GM12878 (cell line): Measurements from ENCODE around the gene COG7. TPM values are rescaled to one million over a fixed set of nuclear protein-coding genes. Genes with fewer than 3 reads are reported as not detected.

Experiments
- ATAC-seq: fragments of 200-7000 bp; cut with Tn5 transposase; 3 replicates; pipeline ENCODE4 v1.9.1; 2020; ENCODE audit warnings: mild to moderate bottlenecking, moderate library complexity
- BruUV-seq: library from RNA; stranded (reverse); fragments of 400-500 nt; replicated peaks from 2 replicates; lab custom pipeline; 2021; lab: Mats Ljungman, UMichigan
- CTCF ChIA-PET: fragments of 300-600 bp; sonication (Branson Sonifier 250); formaldehyde crosslinking; extraction: SDS; loops from one replicate; lab custom pipeline; 2021; ENCODE audit warnings: inconsistent platforms; lab: Yijun Ruan, JAX
- POLR2A ChIA-PET: fragments of 350-600 bp; formaldehyde crosslinking; extraction: SDS; loops from one replicate; lab custom pipeline; 2021; ENCODE audit warnings: inconsistent platforms; lab: Charles Lee
- RAD21 ChIA-PET: fragments of 300-600 bp; sonication (Branson Sonifier 250); formaldehyde crosslinking; loops from one replicate; lab custom pipeline; 2023; ENCODE audit warnings: antibody characterized with exemption; ENCODE audit not compliant: unreplicated experiment; lab: Charles Lee
- SMC1A ChIA-PET: fragments of 300-600 bp; sonication (Branson Sonifier 250); formaldehyde crosslinking; loops from one replicate; lab custom pipeline; 2023; ENCODE audit not compliant: unreplicated experiment, uncharacterized antibody; lab: Charles Lee
- DNase-seq: peaks from one replicate; pipeline ENCODE4 v3.0.0-alpha.2; 2011; ENCODE audit warnings: low read depth, low spot score
- FAIRE-seq: peaks from 3 replicates; lab custom pipeline; 2011; peaks lifted over from hg19 to GRCh38; lab: Jason Lieb, UNC
- H2AFZ ChIP-seq: 2 replicates; pipeline ENCODE4 v1.6.0; 2011; ENCODE audit warnings: low read depth, low read length, control low read depth; ENCODE audit not compliant: control insufficient read depth
- H3K27ac ChIP-seq: 2 replicates; pipeline ENCODE4 v1.5.1; 2011; ENCODE audit warnings: control low read depth; ENCODE audit not compliant: control insufficient read depth, insufficient read depth
- H3K27me3 ChIP-seq, 2 experiments: replicated peaks in 1 of 2; 2 replicates each; pipeline versions ENCODE4 v1.6.0 to v1.6.1; 2011; ENCODE audit warnings: low read length in 1 of 2; ENCODE audit not compliant: control insufficient read depth in 2 of 2, insufficient read depth in 2 of 2
- H3K36me3 ChIP-seq, 2 experiments: 2 replicates each; pipeline ENCODE4 v1.5.1; 2011; ENCODE audit warnings: low read length in 1 of 2; ENCODE audit not compliant: control insufficient read depth in 2 of 2, insufficient read depth in 2 of 2
- H3K4me1 ChIP-seq: 2 replicates; pipeline ENCODE4 v1.6.1; 2011; ENCODE audit warnings: mild to moderate bottlenecking, low read length, moderate library complexity, mixed read lengths; ENCODE audit not compliant: control insufficient read depth, insufficient read depth
- H3K4me2 ChIP-seq: 2 replicates; pipeline ENCODE4 v1.6.0; 2011; ENCODE audit warnings: control low read depth; ENCODE audit not compliant: control insufficient read depth, insufficient read depth
- H3K4me3 ChIP-seq: fragments of 200-600 bp; sonication (generic); 2 replicates; pipeline ENCODE4 v1.5.1; 2016
- H3K79me2 ChIP-seq: 2 replicates; pipeline ENCODE4 v1.6.0; 2011; ENCODE audit warnings: low read length; ENCODE audit not compliant: control insufficient read depth, insufficient read depth
- H3K9ac ChIP-seq: 2 replicates; pipeline ENCODE4 v1.8.0; 2011; ENCODE audit warnings: low read length, control low read depth, mixed read lengths; ENCODE audit not compliant: control insufficient read depth, insufficient read depth
- H3K9me3 ChIP-seq: replicated peaks from 3 replicates; pipeline ENCODE4 v1.5.1; 2011; ENCODE audit warnings: mild to moderate bottlenecking, low read length; ENCODE audit not compliant: control insufficient read depth, insufficient read depth
- H4K20me1 ChIP-seq: 2 replicates; pipeline ENCODE4 v1.6.0; 2011; ENCODE audit not compliant: control insufficient read depth, insufficient read depth
- BHLHE40 ChIP-seq, 2 experiments: fragments of 450-650 bp in 1 of 2; IDR thresholded peaks; 2 replicates each; pipeline ENCODE4 v1.6.1; 2011 to 2017; ENCODE audit warnings: low read depth in 2 of 2, borderline replicate concordance in 1 of 2, improper control_type of control experiment in 1 of 2, low read length in 1 of 2, mild to moderate bottlenecking in 1 of 2
- CEBPB ChIP-seq, 2 experiments: fragments of 150-350 bp in 1 of 2; IDR thresholded peaks; 2 replicates each; pipeline ENCODE4 v1.6.1; 2012 to 2014; ENCODE audit warnings: low read depth in 2 of 2, low read length in 2 of 2, borderline replicate concordance in 1 of 2, inconsistent platforms in 1 of 2
- IKZF2 ChIP-seq, 2 experiments: fragments of 450-650 bp; IDR thresholded peaks; 2 replicates each; pipeline ENCODE4 v1.6.1; 2017; ENCODE audit warnings: mild to moderate bottlenecking in 2 of 2, moderate library complexity in 2 of 2
- PAX5 ChIP-seq: IDR thresholded peaks from 2 replicates; pipeline ENCODE4 v1.6.1; 2011; ENCODE audit warnings: low read depth, low read length, borderline replicate concordance
- WGBS: methylation state at CpG from one replicate; pipeline ENCODE4 v1.1.6; 2016; ENCODE audit warnings: low lambda C conversion rate; ENCODE audit not compliant: insufficient replicate concordance, insufficient coverage; ENCODE audit errors: missing lambda C conversion rate; 5-methylcytosine and 5-hydroxymethylcytosine counted together
- in situ Hi-C: fragments of 300-500 bp; cut with MboI; formaldehyde crosslinking; loops from 9 replicates; pipeline ENCODE4 v1.14.3; 2018; ENCODE audit warnings: mixed read lengths
- intact Hi-C: fragments of 100-400 bp; cut with micrococcal nuclease; formaldehyde crosslinking; loops from one replicate; pipeline ENCODE4 v1.14.2; 2022; ENCODE audit not compliant: unreplicated experiment
- polyA plus RNA-seq, 11 experiments: library from polyadenylated mRNA; depleted of rRNA in 4 of 11; unstranded in 6 of 11; stranded (reverse) in 5 of 11; fragments of >200 nt; fragmentation: Nextera tagmentation in 4 of 11; fragmentation: Illumina TruSeq in 1 of 11; extraction: Ambion mirVana in 4 of 11; extraction: Trizol in 1 of 11; gene quantifications; 1 replicate in 1 of 11; 2 replicates in 10 of 11; pipeline versions ENCODE4 v1.2.1 to v1.2.3, GENCODE V29; 2011 to 2016; ENCODE audit warnings: inconsistent platforms in 2 of 11, missing spikeins in 2 of 11, low read depth in 1 of 11
- total RNA-seq, 4 experiments: library from RNA; depleted of rRNA in 3 of 4; stranded (reverse); fragments of >200 nt in 3 of 4; fragmentation: Illumina TruSeq in 1 of 4; extraction: Trizol in 1 of 4; gene quantifications; 2 replicates each; pipeline versions ENCODE4 v1.2.1 to v1.2.3, GENCODE V29; 2013 to 2021
- TF ChIP-seq, protein P1 (sequence below): IDR thresholded peaks from 2 replicates; pipeline ENCODE4 v1.6.1; 2012; ENCODE audit warnings: low read depth, low read length, improper control_type of control experiment
- TF ChIP-seq, protein P2 (sequence below), 3 experiments: IDR thresholded peaks in 2 of 3; conservative IDR thresholded peaks in 1 of 3; 2 replicates each; pipeline ENCODE4 v1.5.1; 2011; ENCODE audit warnings: low read depth in 3 of 3, low read length in 3 of 3, mild to moderate bottlenecking in 3 of 3, control low read depth in 2 of 3, moderate library complexity in 2 of 3, inconsistent platforms in 1 of 3, mixed read lengths in 1 of 3; ENCODE audit not compliant: control insufficient read depth in 2 of 3, insufficient read depth in 1 of 3; ENCODE audit errors: extremely low read depth in 1 of 3

COG7 gene
- total and polyA plus RNA-seq, 10 of the 15 experiments (the other 5 are each of a cell fraction or from before 2014, with no cell fraction given): 2.9 to 24.0 (median 10.0) TPM

DNA sequence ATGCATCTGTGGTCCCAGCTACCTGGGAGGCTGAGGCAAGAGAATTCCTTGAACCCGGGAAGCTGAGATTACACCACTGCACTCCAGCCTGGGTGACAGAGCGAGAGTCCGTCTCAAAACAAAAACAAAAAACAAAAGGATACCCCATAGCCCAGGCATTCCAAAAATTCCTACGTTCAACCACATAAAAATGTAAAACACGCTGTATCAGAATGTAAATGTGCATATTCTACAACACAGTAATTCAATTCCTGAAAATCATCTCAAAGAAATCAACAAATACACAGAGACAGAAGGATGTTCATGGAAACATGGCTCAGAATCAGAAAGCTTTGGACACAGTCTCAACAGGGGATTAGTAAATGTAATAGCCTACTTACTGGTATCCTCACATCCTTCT is 33.0 kb downstream of the COG7 start:
- no peak overlapping the region for H3K4me3 ChIP-seq
- H3K4me2 ChIP-seq: no peak overlapping the region
- in situ Hi-C loops (no loop called here), intact Hi-C loops (no loop called here)
- POLR2A ChIA-PET: no interaction called here
- ATAC-seq (no peak), DNase-seq (no peak), FAIRE-seq (no peak)
- no peaks in the 10 kb centered on the region for H4K20me1 ChIP-seq
- no peaks in the 10 kb centered on the region for H3K4me1 ChIP-seq
- H2AFZ ChIP-seq: no peak overlapping the region
- RAD21 ChIA-PET: interaction anchor here (0.6 to 1.3 kb wide), 3 partner anchors 14 to 382 kb away, joined by 3 to 4 read pairs (median 3); no protein-coding TSS in a partner anchor
- no peak overlapping the region for H3K9ac ChIP-seq
- SMC1A ChIA-PET: interaction anchor here (0.8 to 1.2 kb wide), 4 partner anchors 16 to 236 kb away, joined by 3 to 4 read pairs (median 3); no protein-coding TSS in a partner anchor
- TF ChIP-seq CEBPB (IDR thresholded peaks at IDR 0.05; ENCODE audit: borderline replicate concordance in 1 of 2, low read depth in 2 of 2, low read length in 2 of 2) (no peak), IKZF2 (IDR thresholded peaks at IDR 0.05) (no peak), PAX5 (no peak), BHLHE40 (IDR thresholded peaks at IDR 0.05; ENCODE audit: borderline replicate concordance in 1 of 2, low read depth in 2 of 2, low read length in 1 of 2) (no peak)
- TF ChIP-seq, protein P1, sequence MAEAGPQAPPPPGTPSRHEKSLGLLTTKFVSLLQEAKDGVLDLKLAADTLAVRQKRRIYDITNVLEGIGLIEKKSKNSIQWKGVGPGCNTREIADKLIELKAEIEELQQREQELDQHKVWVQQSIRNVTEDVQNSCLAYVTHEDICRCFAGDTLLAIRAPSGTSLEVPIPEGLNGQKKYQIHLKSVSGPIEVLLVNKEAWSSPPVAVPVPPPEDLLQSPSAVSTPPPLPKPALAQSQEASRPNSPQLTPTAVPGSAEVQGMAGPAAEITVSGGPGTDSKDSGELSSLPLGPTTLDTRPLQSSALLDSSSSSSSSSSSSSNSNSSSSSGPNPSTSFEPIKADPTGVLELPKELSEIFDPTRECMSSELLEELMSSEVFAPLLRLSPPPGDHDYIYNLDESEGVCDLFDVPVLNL: no peak
- TF ChIP-seq, protein P2, sequence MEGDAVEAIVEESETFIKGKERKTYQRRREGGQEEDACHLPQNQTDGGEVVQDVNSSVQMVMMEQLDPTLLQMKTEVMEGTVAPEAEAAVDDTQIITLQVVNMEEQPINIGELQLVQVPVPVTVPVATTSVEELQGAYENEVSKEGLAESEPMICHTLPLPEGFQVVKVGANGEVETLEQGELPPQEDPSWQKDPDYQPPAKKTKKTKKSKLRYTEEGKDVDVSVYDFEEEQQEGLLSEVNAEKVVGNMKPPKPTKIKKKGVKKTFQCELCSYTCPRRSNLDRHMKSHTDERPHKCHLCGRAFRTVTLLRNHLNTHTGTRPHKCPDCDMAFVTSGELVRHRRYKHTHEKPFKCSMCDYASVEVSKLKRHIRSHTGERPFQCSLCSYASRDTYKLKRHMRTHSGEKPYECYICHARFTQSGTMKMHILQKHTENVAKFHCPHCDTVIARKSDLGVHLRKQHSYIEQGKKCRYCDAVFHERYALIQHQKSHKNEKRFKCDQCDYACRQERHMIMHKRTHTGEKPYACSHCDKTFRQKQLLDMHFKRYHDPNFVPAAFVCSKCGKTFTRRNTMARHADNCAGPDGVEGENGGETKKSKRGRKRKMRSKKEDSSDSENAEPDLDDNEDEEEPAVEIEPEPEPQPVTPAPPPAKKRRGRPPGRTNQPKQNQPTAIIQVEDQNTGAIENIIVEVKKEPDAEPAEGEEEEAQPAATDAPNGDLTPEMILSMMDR (IDR thresholded peaks at IDR 0.05 in 2 of 3, conservative IDR thresholded peaks at IDR 0.05 in 1 of 3; ENCODE audit: control insufficient read depth in 2 of 3, extremely low read depth in 1 of 3, insufficient read depth in 1 of 3, low read depth in 3 of 3, low read length in 3 of 3): no peak
- CTCF ChIA-PET: interaction anchor here (0.9 to 1.4 kb wide), 3 partner anchors 14 to 237 kb away, joined by 3 to 6 read pairs (median 6); partner anchors contain the start of gene SCNN1G
- WGBS: 94% methylated on average over 5 of the region's 5 CpGs
- peaks cover 2 to 5% of the 10 kb centered on the region in 2 experiments; a peak in 3 of 4 replicates for H3K36me3 ChIP-seq
- no peaks in the 10 kb centered on the region for H3K9me3 ChIP-seq
- no peaks in the 10 kb centered on the region for H3K79me2 ChIP-seq
- no peaks in the 10 kb centered on the region for H3K27me3 ChIP-seq
- H3K27ac ChIP-seq: no peak overlapping the region
- no TSS peak for BruUV-seq
